HepG2 (cell line): ENCODE data around the gene B3GNT8. TPM values are rescaled to one million over a fixed set of nuclear protein-coding genes. Genes with fewer than 3 reads are reported as not detected.
A peak's percentile ranks its signal among the peaks of the same experiment; 100 is the strongest.

Source experiments
- ATAC-seq: fragments of 200-7000 bp; cut with Tn5 transposase; 3 replicates; pipeline ENCODE4 v1.9.1; 2020; ENCODE audit warnings: mild to moderate bottlenecking, moderate library complexity
- BruUV-seq: library from RNA; stranded (reverse); fragments of 400-500 nt; replicated peaks from 2 replicates; lab custom pipeline; 2021; lab: Mats Ljungman, UMichigan
- CTCF ChIA-PET: fragments of 300-600 bp; formaldehyde crosslinking; extraction: SDS; loops from one replicate; lab custom pipeline; 2021; ENCODE audit warnings: low total read pairs, inconsistent platforms, low intra/inter-chr PET ratio; lab: Yijun Ruan, JAX
- POLR2A ChIA-PET: fragments of 350-600 bp; sonication (Branson Sonifier 250); formaldehyde crosslinking; loops from one replicate; lab custom pipeline; 2020; ENCODE audit warnings: antibody characterized with exemption, inconsistent platforms; lab: Yijun Ruan, JAX
- DNase-seq: peaks from one replicate; pipeline ENCODE4 v3.0.0-alpha.2; 2015; ENCODE audit warnings: low spot score
- FAIRE-seq: peaks from 3 replicates; lab custom pipeline; 2011; peaks lifted over from hg19 to GRCh38; lab: Jason Lieb, UNC
- H2AFZ ChIP-seq: one replicate; pipeline ENCODE4 v1.6.1; 2011; ENCODE audit warnings: low read length, inconsistent platforms
- H3K27ac ChIP-seq: fragments of 300-600 bp; 3 replicates; pipeline ENCODE4 v1.8.0; 2011; ENCODE audit warnings: mixed run types, mild to moderate bottlenecking, mixed read lengths, low read length, inconsistent platforms; ENCODE audit not compliant: insufficient read depth; ENCODE audit errors: extremely low read length
- H3K27me3 ChIP-seq, 2 experiments: fragments of 200-600 bp in 1 of 2; 2 replicates in 1 of 2; 3 replicates in 1 of 2; pipeline versions ENCODE4 v1.6.0 to v1.8.0; 2011; ENCODE audit warnings: low read length in 2 of 2, mild to moderate bottlenecking in 2 of 2, moderate library complexity in 2 of 2, inconsistent platforms in 1 of 2; ENCODE audit not compliant: insufficient read depth in 2 of 2, control insufficient read depth in 1 of 2
- H3K36me3 ChIP-seq, 2 experiments: fragments of 200-600 bp in 1 of 2; replicated peaks in 1 of 2; 2 replicates in 1 of 2; 3 replicates in 1 of 2; pipeline versions ENCODE4 v1.5.1 to v1.8.0; 2011; ENCODE audit warnings: low read length in 2 of 2, inconsistent platforms in 1 of 2; ENCODE audit not compliant: insufficient read depth in 2 of 2, control insufficient read depth in 1 of 2
- H3K4me1 ChIP-seq: 2 replicates; pipeline ENCODE4 v1.5.1; 2012; ENCODE audit warnings: low read length, inconsistent platforms; ENCODE audit not compliant: insufficient read depth
- H3K4me2 ChIP-seq: 2 replicates; pipeline ENCODE4 v1.6.0; 2011; ENCODE audit warnings: low read depth, low read length, inconsistent platforms
- H3K4me3 ChIP-seq, 3 experiments: fragments of 200-600 bp in 1 of 3; sonication (generic), shearing (Covaris generic) in 1 of 3; replicated peaks in 1 of 3; 2 replicates each; pipeline ENCODE4 v1.5.1; 2011 to 2016; ENCODE audit warnings: low read length in 3 of 3, inconsistent platforms in 2 of 3, low read depth in 2 of 3, mild to moderate bottlenecking in 2 of 3, control low read depth in 1 of 3, mixed read lengths in 1 of 3; ENCODE audit not compliant: insufficient read depth in 1 of 3
- H3K79me2 ChIP-seq: one replicate; pipeline ENCODE4 v1.6.1; 2011; ENCODE audit warnings: low read length, inconsistent platforms; ENCODE audit not compliant: insufficient read depth
- H3K9ac ChIP-seq: 2 replicates; pipeline ENCODE4 v1.6.0; 2011; ENCODE audit warnings: mild to moderate bottlenecking, low read depth, low read length, inconsistent platforms; ENCODE audit not compliant: insufficient read depth
- H3K9me3 ChIP-seq: 2 replicates; pipeline ENCODE4 v1.5.1; 2012; ENCODE audit warnings: mild to moderate bottlenecking, low read length
- H4K20me1 ChIP-seq: 2 replicates; pipeline ENCODE4 v1.6.0; 2011; ENCODE audit warnings: inconsistent platforms, mild to moderate bottlenecking, low read length, moderate library complexity; ENCODE audit not compliant: insufficient read depth
- ATF7-NPFF ChIP-seq: sonication (generic); formaldehyde crosslinking; IDR thresholded peaks from 2 replicates; pipeline ENCODE4 v1.8.1; 2023; ENCODE audit warnings: mild to moderate bottlenecking, low read depth, missing genetic modification reagents, moderate library complexity
- HHEX ChIP-seq: IDR thresholded peaks from 2 replicates; pipeline ENCODE4 v1.6.1; 2016; ENCODE audit warnings: control low read depth
- KDM2A ChIP-seq: sonication (generic); formaldehyde crosslinking; IDR thresholded peaks from 2 replicates; pipeline ENCODE4 v1.4.0; 2020; ENCODE audit warnings: low read depth, missing genetic modification reagents, borderline replicate concordance
- MLX ChIP-seq: IDR thresholded peaks from 2 replicates; pipeline ENCODE4 v1.6.1; 2016
- RELA ChIP-seq: sonication (generic); formaldehyde crosslinking; IDR thresholded peaks from 2 replicates; pipeline ENCODE4 v1.4.0; 2020; ENCODE audit warnings: missing genetic modification reagents
- REXO4 ChIP-seq: sonication (generic); formaldehyde crosslinking; IDR thresholded peaks from 2 replicates; pipeline ENCODE4 v1.8.0; 2022; ENCODE audit warnings: missing genetic modification reagents, mild to moderate bottlenecking, borderline replicate concordance
- RFXAP ChIP-seq: sonication (generic); formaldehyde crosslinking; IDR thresholded peaks from 2 replicates; pipeline ENCODE4 v1.4.0; 2020; ENCODE audit warnings: missing genetic modification reagents, borderline replicate concordance
- SALL1 ChIP-seq: sonication (generic); formaldehyde crosslinking; IDR thresholded peaks from 2 replicates; pipeline ENCODE4 v1.8.0; 2022; ENCODE audit warnings: mild to moderate bottlenecking, missing genetic modification reagents
- TERF1 ChIP-seq: sonication (generic); formaldehyde crosslinking; IDR thresholded peaks from 2 replicates; pipeline ENCODE4 v1.8.0; 2022; ENCODE audit warnings: mild to moderate bottlenecking, missing genetic modification reagents, moderate library complexity
- ZBTB40 ChIP-seq, 2 experiments: fragments of 450-650 bp in 1 of 2; sonication (generic) in 1 of 2; formaldehyde crosslinking in 1 of 2; IDR thresholded peaks; 2 replicates each; pipeline versions ENCODE4 v1.6.1 to v1.8.0; 2016 to 2022; ENCODE audit warnings: antibody characterized with exemption in 1 of 2, mild to moderate bottlenecking in 1 of 2, missing genetic modification reagents in 1 of 2
- ZNF12 ChIP-seq: sonication (generic); formaldehyde crosslinking; IDR thresholded peaks from 2 replicates; pipeline ENCODE4 v1.5.0; 2020; ENCODE audit warnings: missing genetic modification reagents
- ZNF263 ChIP-seq: sonication (generic); formaldehyde crosslinking; IDR thresholded peaks from 2 replicates; pipeline ENCODE4 v1.4.0; 2020; ENCODE audit warnings: missing genetic modification reagents
- ZNF383 ChIP-seq: sonication (generic); formaldehyde crosslinking; IDR thresholded peaks from 2 replicates; pipeline ENCODE4 v1.4.0; 2020; ENCODE audit warnings: missing genetic modification reagents, mild to moderate bottlenecking, borderline replicate concordance
- ZNF567 ChIP-seq: sonication (generic); formaldehyde crosslinking; IDR thresholded peaks from 2 replicates; pipeline ENCODE4 v1.8.1; 2023; ENCODE audit warnings: mild to moderate bottlenecking, missing genetic modification reagents, borderline replicate concordance
- ZNF746 ChIP-seq: sonication (generic); formaldehyde crosslinking; IDR thresholded peaks from 2 replicates; pipeline ENCODE4 v1.8.0; 2022; ENCODE audit warnings: mild to moderate bottlenecking, missing genetic modification reagents
- WGBS: methylation state at CpG from one replicate; pipeline ENCODE4 v1.1.6; 2017; ENCODE audit warnings: low lambda C conversion rate; 5-methylcytosine and 5-hydroxymethylcytosine counted together
- in situ Hi-C: cut with HindIII; loops from 2 replicates; pipeline ENCODE4 v1.10.0; 2017; ENCODE audit warnings: low pct_unique_long_range_greater_than_20kb; ENCODE audit not compliant: extremely low pct_ligation_motif_present
- intact Hi-C: fragments of 100-400 bp; cut with micrococcal nuclease; formaldehyde crosslinking; loops from one replicate; pipeline ENCODE4 v1.10.0; 2022; ENCODE audit not compliant: unreplicated experiment
- polyA plus RNA-seq, 8 experiments: library from polyadenylated mRNA; depleted of rRNA in 3 of 8; stranded (reverse) in 7 of 8; unstranded in 1 of 8; fragments of >200 nt; fragmentation: Illumina TruSeq in 4 of 8; extraction: Trizol in 4 of 8; gene quantifications; 2 replicates each; pipeline versions ENCODE4 v1.2.1 to v1.2.3, GENCODE V29; 2011 to 2016; ENCODE audit warnings: low read depth in 4 of 8, missing spikeins in 1 of 8, mixed read lengths in 1 of 8; ENCODE audit not compliant: insufficient read depth in 1 of 8
- total RNA-seq, 5 experiments: library from RNA; depleted of rRNA; stranded (reverse); fragments of >200 nt; fragmentation: Illumina TruSeq; extraction: Trizol; gene quantifications; 2 replicates each; pipeline ENCODE4 v1.2.3, GENCODE V29; 2016; ENCODE audit warnings: low read depth in 1 of 5

The B3GNT8 gene
- total and polyA plus RNA-seq, 2 of the 13 experiments (the other 11 are each of a cell fraction or from before 2014, with no cell fraction given), result 0.26 to 1.9 TPM

- intact Hi-C loops, result no loop called here
- TF ChIP-seq ZNF12 (CRISPR knock-in tag), result no peak
- no peak for TF ChIP-seq ZNF383 (CRISPR knock-in tag)
- TF ChIP-seq HHEX (CRISPR knock-in tag), result no peak
- TF ChIP-seq SALL1 (CRISPR knock-in tag), result peak; percentile 63; the same call in 1 of the 2 replicates
- TF ChIP-seq REXO4 (CRISPR knock-in tag), result no peak
- TF ChIP-seq ZNF263 (CRISPR knock-in tag), result no peak
- no peak for TF ChIP-seq TERF1 (CRISPR knock-in tag)
- no peak for TF ChIP-seq ZBTB40 (IDR thresholded peaks at IDR 0.05)
- 0 out of 2 replicates have a peak, but pooled peaks have one; percentile 27 for TF ChIP-seq ZBTB40 (CRISPR knock-in tag; IDR thresholded peaks at IDR 0.05)
- TF ChIP-seq MLX (CRISPR knock-in tag), result peak; percentile 80; the same call in 1 of the 2 replicates
- TF ChIP-seq RFXAP (CRISPR knock-in tag), result no peak
- no peak for TF ChIP-seq ZNF746 (CRISPR knock-in tag)
- TF ChIP-seq ATF7-NPFF, result no peak
- TF ChIP-seq KDM2A (CRISPR knock-in tag), result no peak
- TF ChIP-seq RELA (CRISPR knock-in tag), result no peak
- TF ChIP-seq ZNF567, result no peak
Observed at GRCh38 chr19:41412953-41413352, 14.2 kb downstream of the B3GNT8 start.

More at GRCh38 chr19:41412953-41413352, 14.2 kb downstream of the B3GNT8 start:
- H3K4me3 ChIP-seq, result no peak overlapping the region
- no peak overlapping the region for H2AFZ ChIP-seq
- H3K79me2 ChIP-seq, result no peaks in the 10 kb centered on the region
- CTCF ChIA-PET, result no interaction called here
- no peaks in the 10 kb centered on the region for H4K20me1 ChIP-seq
- H3K9me3 ChIP-seq, result no peaks in the 10 kb centered on the region
- BruUV-seq, result no TSS peak
- DNase-seq, result no peak
- H3K27ac ChIP-seq, result no peak overlapping the region
- H3K27me3 ChIP-seq, result no peaks in the 10 kb centered on the region
- POLR2A ChIA-PET, result interaction anchor here (0.8 kb wide), 1 partner anchor 14 kb away, joined by 5 read pairs; the partner anchor contains the start of gene B3GNT8
- peaks cover 7 to 15% of the 10 kb centered on the region in 2 experiments; a peak in 4 of 5 replicates for H3K36me3 ChIP-seq
- no peak overlapping the region for H3K9ac ChIP-seq
- WGBS, result 80% methylated on average over 3 of the region's 5 CpGs
- FAIRE-seq, result no peak
- no peak for ATAC-seq
- no peak overlapping the region for H3K4me2 ChIP-seq
- in situ Hi-C loops, result no loop called here
- peaks cover 30% of the 10 kb centered on the region for H3K4me1 ChIP-seq
